Measurements from ENCODE around the gene RTF1. TPM values are rescaled to one million over a fixed set of nuclear protein-coding genes. Genes with fewer than 3 reads are reported as not detected.

The RTF1 gene
- total RNA-seq, 2 experiments from 2014 or later, result 26.8 to 30.0 TPM

GRCh38 chr15:41493205-41493901 is 76.5 kb downstream of the RTF1 start, which contains the start of gene ITPKA:
Gene ITPKA (plus strand): TSS chr15:41493874. CDS start chr15:41493928, 54 bp downstream.
- Mint-ChIP-seq H3K27ac (peak within 1 kb of the TSS; percentile 81), H3K9me3 (no peaks in the 10 kb centered on the region), H3K27me3 (peaks cover 41% of the 10 kb centered on the region), H3K4me1 (ENCODE audit: low read depth) (peaks cover 36% of the 10 kb centered on the region), H3K4me3 (peak within 1 kb of the TSS; percentile 68), H3K36me3 (ENCODE audit: low read depth) (no peaks in the 10 kb centered on the region)
- DNase-seq, result peak; percentile 95
- intact Hi-C loops (cut with micrococcal nuclease), result no loop called here
- ChIA-PET CTCF (interaction anchor here (1.6 to 1.8 kb wide), 2 partner anchors 27 to 281 kb away, joined by 4 to 11 read pairs; partner anchors contain the start of gene MAPKBP1), POLR2A (interaction anchor here (0.6 to 1.7 kb wide), 7 partner anchors 9 to 281 kb away, joined by 3 to 9 read pairs (median 4); partner anchors contain the start of genes LTK and MAPKBP1)
- no peak for TF ChIP-seq CTCF (IDR thresholded peaks at IDR 0.05)
- peak; percentile 79 for ATAC-seq

DNA sequence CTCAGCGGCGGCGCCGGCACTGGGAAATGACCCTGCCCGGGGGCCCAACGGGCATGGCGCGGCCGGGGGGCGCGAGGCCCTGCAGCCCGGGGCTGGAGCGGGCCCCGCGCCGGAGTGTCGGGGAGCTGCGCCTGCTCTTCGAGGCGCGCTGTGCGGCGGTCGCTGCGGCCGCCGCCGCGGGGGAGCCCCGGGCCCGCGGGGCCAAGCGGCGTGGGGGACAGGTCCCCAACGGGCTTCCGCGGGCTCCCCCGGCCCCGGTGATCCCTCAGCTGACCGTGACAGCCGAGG is 77.0 kb downstream of the RTF1 start:
- Mint-ChIP-seq H3K9me3 (no peaks in the 10 kb centered on the region), H3K27ac (no peak overlapping the region), H3K4me3 (no peak overlapping the region), H3K4me1 (ENCODE audit: low read depth) (peaks cover 33% of the 10 kb centered on the region), H3K36me3 (ENCODE audit: low read depth) (no peaks in the 10 kb centered on the region), H3K27me3 (peaks cover 45% of the 10 kb centered on the region)
- CTCF ChIA-PET, result interaction anchor here (1.6 kb wide), 1 partner anchor 280 kb away, joined by 4 read pairs; the partner anchor contains the start of gene MAPKBP1
- TF ChIP-seq CTCF (IDR thresholded peaks at IDR 0.05), result no peak
- intact Hi-C loops (cut with micrococcal nuclease), result no loop called here
- ATAC-seq (peak; percentile 3), DNase-seq (no peak)
- POLR2A ChIA-PET, result interaction anchor here (0.9 to 1.7 kb wide), 4 partner anchors 12 to 23 kb away, joined by 3 to 5 read pairs (median 4); partner anchors contain the start of gene LTK

- no peak for TF ChIP-seq CTCF (IDR thresholded peaks at IDR 0.05)
- DNase-seq (peak; percentile 63), ATAC-seq (peak; percentile 5)
- ChIA-PET CTCF (no interaction called here), POLR2A (interaction anchor here (0.9 to 1.5 kb wide), 2 partner anchors 11 to 23 kb away, joined by 3 to 4 read pairs; no protein-coding TSS in a partner anchor)
- Mint-ChIP-seq H3K4me1 (ENCODE audit: low read depth) (peaks cover 33% of the 10 kb centered on the region), H3K4me3 (peak overlapping the region; percentile 65), H3K27me3 (peaks cover 51% of the 10 kb centered on the region), H3K9me3 (no peaks in the 10 kb centered on the region), H3K36me3 (ENCODE audit: low read depth) (no peaks in the 10 kb centered on the region), H3K27ac (no peak overlapping the region)
- intact Hi-C loops (cut with micrococcal nuclease), result no loop called here
These were observed 77.5 kb downstream of the RTF1 start for GRCh38 chr15:41494190-41494921.

GRCh38 chr15:41494922-41495735 is 78.2 kb downstream of the RTF1 start:
- CTCF ChIA-PET, result interaction anchor here (0.7 to 4.7 kb wide), 2 partner anchors 16 to 29 kb away, joined by 3 to 20 read pairs; no protein-coding TSS in a partner anchor
- TF ChIP-seq CTCF (IDR thresholded peaks at IDR 0.05), result no peak
- intact Hi-C loops (cut with micrococcal nuclease), result no loop called here
- no peaks in the 10 kb centered on the region for H3K36me3 Mint-ChIP-seq (ENCODE audit: low read depth)
- POLR2A ChIA-PET, result interaction anchor here (1.0 to 1.6 kb wide), 3 partner anchors 8 to 49 kb away, joined by 3 to 6 read pairs (median 3); partner anchors contain the start of gene RPAP1
- DNase-seq (peak; percentile 64), ATAC-seq (no peak)
- peaks cover 28% of the 10 kb centered on the region for H3K4me1 Mint-ChIP-seq (ENCODE audit: low read depth)
- no peaks in the 10 kb centered on the region for H3K9me3 Mint-ChIP-seq
- H3K4me3 Mint-ChIP-seq, result peak overlapping the region; percentile 65
- no peak overlapping the region for H3K27ac Mint-ChIP-seq
- H3K27me3 Mint-ChIP-seq, result peaks cover 57% of the 10 kb centered on the region

Measured in activated CD8-positive, alpha-beta T cell treated with anti-CD3 and anti-CD28 coated beads for 36 hours (primary cell).